ENCODE data around the gene NKD1. TPM values are rescaled to one million over a fixed set of nuclear protein-coding genes. Genes with fewer than 3 reads are reported as not detected.
"Not testable (repeated sequence)": the region's sequence is repeated elsewhere in the genome, so short reads cannot be mapped to it uniquely, and the experiment has no call there.

The NKD1 gene
- total and polyA plus RNA-seq, 2 experiments from 2014 or later = not detected

DNA sequence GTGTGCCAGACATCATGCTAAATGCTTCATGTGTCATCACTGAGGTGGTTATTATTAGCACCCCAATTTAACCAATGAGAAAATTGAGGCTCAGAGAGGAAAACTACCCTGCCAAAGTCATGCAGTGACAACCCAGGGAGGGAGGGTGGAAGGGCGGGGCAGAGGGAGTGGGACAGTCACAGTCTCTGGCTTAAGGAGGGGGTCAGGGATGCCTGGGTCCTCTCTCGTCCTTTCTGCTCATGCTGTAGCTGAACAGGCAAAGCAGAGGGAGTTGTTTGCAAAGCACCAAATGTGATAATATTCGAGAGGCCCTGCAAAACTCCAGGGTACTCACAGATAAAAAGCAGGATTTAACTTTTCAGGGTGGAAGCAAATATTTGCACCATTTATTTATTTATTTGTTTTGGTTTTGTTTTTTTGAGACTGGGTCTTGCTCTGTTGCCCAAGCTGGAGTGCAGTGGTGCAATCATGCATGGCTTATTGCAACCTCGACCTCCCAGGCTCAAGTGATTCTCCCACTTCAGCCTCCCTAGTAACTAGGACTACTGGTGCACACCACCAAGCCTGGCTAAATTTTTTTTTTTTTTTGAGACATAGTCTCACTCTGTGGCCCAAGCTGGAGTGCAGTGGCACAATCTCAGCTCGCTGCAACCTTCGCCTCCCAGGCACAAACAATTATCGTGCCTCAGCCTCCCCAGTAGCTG, 47.9 kb upstream of the NKD1 start:
- H3K27me3 ChIP-seq (replicated peaks; ENCODE audit: insufficient read depth) = no peaks in the 10 kb centered on the region
- no peak overlapping the region for H3K4me2 ChIP-seq (ENCODE audit: unreplicated experiment)
- H3K79me2 ChIP-seq (ENCODE audit: insufficient read depth) = no peaks in the 10 kb centered on the region
- no peak for DNase-seq
- H3F3A ChIP-seq (ENCODE audit: insufficient read depth) = no peaks in the 10 kb centered on the region
- no peaks in the 10 kb centered on the region for H4K20me1 ChIP-seq (ENCODE audit: insufficient read depth)
- no peak for TF ChIP-seq EZH2 (IDR thresholded peaks at IDR 0.05; ENCODE audit: insufficient read depth, poor library complexity, severe bottlenecking)
- no peak for TF ChIP-seq EZH2phosphoT487 (IDR thresholded peaks at IDR 0.05; ENCODE audit: insufficient read depth, low read depth)
- no peak overlapping the region for H3K9ac ChIP-seq
- no peak overlapping the region for H2AFZ ChIP-seq
- no peaks in the 10 kb centered on the region for H3K36me3 ChIP-seq (ENCODE audit: low read depth)
- in situ Hi-C loops (cut with MboI) = no loop called here
- no peaks in the 10 kb centered on the region for H3K9me3 ChIP-seq (ENCODE audit: low read depth)
- WGBS, 2 experiments (ENCODE audit: low coverage in 1 of 2, low lambda C conversion rate in 2 of 2, missing lambda C conversion rate in 2 of 2) = 80 to 81% methylated on average over 7 of the region's 7 CpGs
- H3K4me1 ChIP-seq (ENCODE audit: insufficient read depth) = peaks cover 22% of the 10 kb centered on the region; the same call in 1 of the 2 replicates
- H3K4me3 ChIP-seq = no peak overlapping the region
- no peaks in the 10 kb centered on the region for H3K9me2 ChIP-seq (ENCODE audit: insufficient read depth)
- H3K27ac ChIP-seq = no peak overlapping the region

DNA sequence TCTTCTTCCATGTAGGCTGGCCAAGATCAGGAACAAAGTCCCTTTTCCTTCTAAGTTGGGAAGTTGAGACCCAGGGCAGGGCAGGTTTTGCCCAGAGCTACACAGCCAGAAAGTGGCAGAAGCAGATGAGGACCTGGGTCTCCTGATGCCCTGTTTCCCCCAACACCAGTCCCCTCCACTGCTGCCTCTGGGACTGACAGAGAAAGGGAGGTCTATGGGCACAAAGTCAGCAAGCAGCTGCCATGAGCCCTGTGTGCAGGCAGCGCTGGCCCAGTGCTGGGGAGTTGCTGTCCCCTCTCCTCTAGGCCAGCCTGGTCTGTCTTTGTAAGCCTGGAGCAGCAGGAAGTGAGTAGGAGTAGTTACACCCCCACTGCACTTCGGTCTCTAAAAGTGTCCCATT, 46.9 kb upstream of the NKD1 start:
- Histone ChIP-seq H3K27ac (no peak overlapping the region), H4K20me1 (ENCODE audit: insufficient read depth) (no peaks in the 10 kb centered on the region), H3K9me3 (ENCODE audit: low read depth) (no peaks in the 10 kb centered on the region), H3K36me3 (ENCODE audit: low read depth) (no peaks in the 10 kb centered on the region), H3K4me2 (ENCODE audit: unreplicated experiment) (no peak overlapping the region), H2AFZ (no peak overlapping the region), H3K9me2 (ENCODE audit: insufficient read depth) (no peaks in the 10 kb centered on the region), H3F3A (ENCODE audit: insufficient read depth) (no peaks in the 10 kb centered on the region), H3K4me3 (no peak overlapping the region), H3K4me1 (ENCODE audit: insufficient read depth) (peaks cover 22% of the 10 kb centered on the region; the same call in 1 of the 2 replicates), H3K79me2 (ENCODE audit: insufficient read depth) (no peaks in the 10 kb centered on the region), H3K9ac (no peak overlapping the region), H3K27me3 (replicated peaks; ENCODE audit: insufficient read depth) (no peaks in the 10 kb centered on the region)
- no peak for DNase-seq
- 83 to 98% methylated on average over 2 of the region's 2 CpGs for WGBS, 2 experiments (ENCODE audit: low coverage in 1 of 2, low lambda C conversion rate in 2 of 2, missing lambda C conversion rate in 2 of 2)
- no peak for TF ChIP-seq EZH2phosphoT487 (IDR thresholded peaks at IDR 0.05; ENCODE audit: insufficient read depth, low read depth)
- TF ChIP-seq EZH2 (IDR thresholded peaks at IDR 0.05; ENCODE audit: insufficient read depth, poor library complexity, severe bottlenecking) = no peak
- in situ Hi-C loops (cut with MboI) = no loop called here

GRCh38 chr16:50501986-50502615, 46.1 kb upstream of the NKD1 start:
- DNase-seq = no peak
- Histone ChIP-seq H4K20me1 (ENCODE audit: insufficient read depth) (no peaks in the 10 kb centered on the region), H3K36me3 (ENCODE audit: low read depth) (no peaks in the 10 kb centered on the region), H3K4me3 (no peak overlapping the region), H3K4me2 (ENCODE audit: unreplicated experiment) (no peak overlapping the region), H3K9ac (no peak overlapping the region), H2AFZ (no peak overlapping the region), H3F3A (ENCODE audit: insufficient read depth) (no peaks in the 10 kb centered on the region), H3K4me1 (ENCODE audit: insufficient read depth) (peaks cover 18% of the 10 kb centered on the region; the same call in 1 of the 2 replicates), H3K27ac (no peak overlapping the region), H3K79me2 (ENCODE audit: insufficient read depth) (no peaks in the 10 kb centered on the region), H3K9me2 (ENCODE audit: insufficient read depth) (no peaks in the 10 kb centered on the region), H3K9me3 (ENCODE audit: low read depth) (no peaks in the 10 kb centered on the region), H3K27me3 (replicated peaks; ENCODE audit: insufficient read depth) (no peaks in the 10 kb centered on the region)
- WGBS, 2 experiments (ENCODE audit: low coverage in 1 of 2, low lambda C conversion rate in 2 of 2, missing lambda C conversion rate in 2 of 2) = 81 to 84% methylated on average over 5 of the region's 5 CpGs
- TF ChIP-seq EZH2phosphoT487 (IDR thresholded peaks at IDR 0.05; ENCODE audit: insufficient read depth, low read depth) (no peak), EZH2 (IDR thresholded peaks at IDR 0.05; ENCODE audit: insufficient read depth, poor library complexity, severe bottlenecking) (no peak)
- in situ Hi-C loops (cut with MboI) = no loop called here

- no peaks in the 10 kb centered on the region for H4K20me1 ChIP-seq (ENCODE audit: insufficient read depth)
- DNase-seq = no peak
- no peaks in the 10 kb centered on the region for H3K9me3 ChIP-seq (ENCODE audit: low read depth)
- no peak overlapping the region for H3K4me2 ChIP-seq (ENCODE audit: unreplicated experiment)
- TF ChIP-seq EZH2phosphoT487 (IDR thresholded peaks at IDR 0.05; ENCODE audit: insufficient read depth, low read depth) (no peak), EZH2 (IDR thresholded peaks at IDR 0.05; ENCODE audit: insufficient read depth, poor library complexity, severe bottlenecking) (no peak)
- H3F3A ChIP-seq (ENCODE audit: insufficient read depth) = no peaks in the 10 kb centered on the region
- H3K9ac ChIP-seq = no peak overlapping the region
- H3K4me1 ChIP-seq (ENCODE audit: insufficient read depth) = peaks cover 14% of the 10 kb centered on the region; the same call in 1 of the 2 replicates
- WGBS, 2 experiments (ENCODE audit: low coverage in 1 of 2, low lambda C conversion rate in 2 of 2, missing lambda C conversion rate in 2 of 2) = 17 to 22% methylated on average over 10 of the region's 10 CpGs
- H3K4me3 ChIP-seq = no peak overlapping the region
- no peaks in the 10 kb centered on the region for H3K79me2 ChIP-seq (ENCODE audit: insufficient read depth)
- no peaks in the 10 kb centered on the region for H3K36me3 ChIP-seq (ENCODE audit: low read depth)
- in situ Hi-C loops (cut with MboI) = no loop called here
- no peak overlapping the region for H2AFZ ChIP-seq
- no peaks in the 10 kb centered on the region for H3K27me3 ChIP-seq (replicated peaks; ENCODE audit: insufficient read depth)
- no peaks in the 10 kb centered on the region for H3K9me2 ChIP-seq (ENCODE audit: insufficient read depth)
- H3K27ac ChIP-seq = no peak overlapping the region
These were observed 45.6 kb upstream of the NKD1 start for GRCh38 chr16:50502616-50503011.

GRCh38 chr16:50503868-50504531, 44.2 kb upstream of the NKD1 start:
- H3K27ac ChIP-seq; in situ Hi-C loops (cut with MboI): not testable (repeated sequence)

More at GRCh38 chr16:50503868-50504531, 44.2 kb upstream of the NKD1 start:
- H3K4me1 ChIP-seq (ENCODE audit: insufficient read depth); H3F3A ChIP-seq (ENCODE audit: insufficient read depth); H3K36me3 ChIP-seq (ENCODE audit: low read depth); H3K4me3 ChIP-seq; H3K4me2 ChIP-seq (ENCODE audit: unreplicated experiment); H4K20me1 ChIP-seq (ENCODE audit: insufficient read depth); H3K79me2 ChIP-seq (ENCODE audit: insufficient read depth); DNase-seq; H3K9me2 ChIP-seq (ENCODE audit: insufficient read depth); H3K9ac ChIP-seq; H2AFZ ChIP-seq; H3K27me3 ChIP-seq (replicated peaks; ENCODE audit: insufficient read depth); H3K9me3 ChIP-seq (ENCODE audit: low read depth): not testable (repeated sequence)
- WGBS, 2 experiments (ENCODE audit: low coverage in 1 of 2, low lambda C conversion rate in 2 of 2, missing lambda C conversion rate in 2 of 2) = 85% methylated on average over 8 of the region's 8 CpGs

Measured in GM23248 (cell line).